Measurements from ENCODE around the gene FMN2. TPM values are rescaled to one million over a fixed set of nuclear protein-coding genes. Genes with fewer than 3 reads are reported as not detected.

Gene FMN2
- total and polyA plus RNA-seq, 3 donors from 2014 or later: 3.8 to 8.3 (median 4.3) TPM

DNA sequence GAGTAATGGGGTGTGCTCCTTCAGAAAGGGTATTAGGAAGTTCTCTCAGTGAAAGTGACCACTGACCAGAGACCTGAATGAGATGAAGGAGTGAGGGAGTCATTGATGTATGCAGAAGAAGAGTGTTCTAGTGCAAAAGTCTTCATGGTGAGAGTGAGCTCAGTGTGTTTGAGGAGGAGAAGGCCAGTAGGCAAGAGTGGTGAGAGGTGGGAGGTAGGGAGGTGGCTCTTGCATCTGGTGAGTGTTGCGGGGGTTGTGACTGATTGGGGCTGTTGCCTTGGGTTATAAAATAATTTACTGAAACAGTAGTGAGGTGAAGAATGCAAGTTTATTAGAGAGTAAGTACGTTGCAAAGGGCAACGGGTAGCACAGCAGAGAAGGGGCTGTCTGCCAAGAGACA is 26.2 kb downstream of the FMN2 start:
- WGBS, 2 donors: 55 to 64% methylated on average over 3 of the region's 3 CpGs
- H3K36me3 ChIP-seq (ENCODE audit: low read depth, missing control alignments): no peaks in the 10 kb centered on the region
- no peak for DNase-seq
- no peak for TF ChIP-seq POLR2A (IDR thresholded peaks at IDR 0.05)
- TF ChIP-seq, protein P1, sequence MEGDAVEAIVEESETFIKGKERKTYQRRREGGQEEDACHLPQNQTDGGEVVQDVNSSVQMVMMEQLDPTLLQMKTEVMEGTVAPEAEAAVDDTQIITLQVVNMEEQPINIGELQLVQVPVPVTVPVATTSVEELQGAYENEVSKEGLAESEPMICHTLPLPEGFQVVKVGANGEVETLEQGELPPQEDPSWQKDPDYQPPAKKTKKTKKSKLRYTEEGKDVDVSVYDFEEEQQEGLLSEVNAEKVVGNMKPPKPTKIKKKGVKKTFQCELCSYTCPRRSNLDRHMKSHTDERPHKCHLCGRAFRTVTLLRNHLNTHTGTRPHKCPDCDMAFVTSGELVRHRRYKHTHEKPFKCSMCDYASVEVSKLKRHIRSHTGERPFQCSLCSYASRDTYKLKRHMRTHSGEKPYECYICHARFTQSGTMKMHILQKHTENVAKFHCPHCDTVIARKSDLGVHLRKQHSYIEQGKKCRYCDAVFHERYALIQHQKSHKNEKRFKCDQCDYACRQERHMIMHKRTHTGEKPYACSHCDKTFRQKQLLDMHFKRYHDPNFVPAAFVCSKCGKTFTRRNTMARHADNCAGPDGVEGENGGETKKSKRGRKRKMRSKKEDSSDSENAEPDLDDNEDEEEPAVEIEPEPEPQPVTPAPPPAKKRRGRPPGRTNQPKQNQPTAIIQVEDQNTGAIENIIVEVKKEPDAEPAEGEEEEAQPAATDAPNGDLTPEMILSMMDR (IDR thresholded peaks at IDR 0.05): no peak
- H3K4me1 ChIP-seq: peaks cover 2% of the 10 kb centered on the region
- no peaks in the 10 kb centered on the region for H3K9me3 ChIP-seq
- no peaks in the 10 kb centered on the region for H3K27me3 ChIP-seq
- no peak overlapping the region for H3K27ac ChIP-seq
- no peak overlapping the region for H3K4me3 ChIP-seq
- intact Hi-C loops (cut with DNase I; ENCODE audit: low total_unique reads): no loop called here

DNA sequence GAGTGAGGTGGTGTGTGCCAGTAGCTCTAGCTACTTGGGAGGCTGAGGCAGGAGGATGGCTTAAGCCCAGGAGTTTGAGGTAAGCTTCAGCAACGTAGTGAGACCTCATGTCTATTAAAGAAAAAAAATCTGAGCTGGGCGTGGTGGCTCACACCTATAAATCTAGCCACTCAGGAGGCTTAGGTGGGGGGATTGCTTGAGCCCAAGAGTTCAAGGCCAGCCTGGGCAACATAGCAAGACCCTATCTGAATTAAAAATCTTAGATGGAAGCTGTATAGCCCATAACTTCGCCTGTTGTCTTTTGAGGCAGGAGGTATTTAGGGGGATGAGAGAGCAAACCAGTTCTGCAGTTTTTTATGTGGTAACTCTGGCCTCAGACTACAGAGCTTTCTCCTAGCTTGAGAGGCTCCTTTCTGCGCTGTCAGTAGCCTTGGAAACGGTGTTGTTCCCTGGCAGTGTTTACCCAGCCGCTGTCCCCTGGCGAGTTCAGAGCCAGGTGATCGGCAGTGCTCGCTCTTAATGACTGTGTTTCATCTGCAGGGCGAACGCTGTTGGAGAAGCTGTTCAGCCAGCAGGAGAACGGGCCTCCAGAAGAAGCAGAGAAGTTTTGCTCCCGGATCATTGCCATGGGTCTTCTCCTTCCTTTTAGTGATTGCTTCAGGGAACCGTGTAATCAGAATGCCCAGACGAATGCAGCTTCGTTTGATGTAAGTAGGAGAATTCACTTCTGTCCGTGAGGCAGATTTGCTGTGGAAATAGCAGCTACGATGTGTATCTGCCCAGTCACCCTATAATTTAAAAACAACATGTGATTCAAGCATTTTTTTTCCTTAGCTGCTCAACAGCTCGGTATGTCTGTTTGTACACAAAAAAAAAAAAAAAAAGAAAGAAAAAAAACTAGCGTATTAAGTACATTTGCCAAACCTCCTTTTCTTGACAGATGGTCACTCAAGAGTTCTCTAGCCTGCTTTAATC is 31.2 kb downstream of the FMN2 start:
- WGBS, 2 donors: 54 to 70% methylated on average over 18 to 20 of the region's 20 CpGs
- no peak for DNase-seq
- no peak overlapping the region for H3K27ac ChIP-seq

DNA sequence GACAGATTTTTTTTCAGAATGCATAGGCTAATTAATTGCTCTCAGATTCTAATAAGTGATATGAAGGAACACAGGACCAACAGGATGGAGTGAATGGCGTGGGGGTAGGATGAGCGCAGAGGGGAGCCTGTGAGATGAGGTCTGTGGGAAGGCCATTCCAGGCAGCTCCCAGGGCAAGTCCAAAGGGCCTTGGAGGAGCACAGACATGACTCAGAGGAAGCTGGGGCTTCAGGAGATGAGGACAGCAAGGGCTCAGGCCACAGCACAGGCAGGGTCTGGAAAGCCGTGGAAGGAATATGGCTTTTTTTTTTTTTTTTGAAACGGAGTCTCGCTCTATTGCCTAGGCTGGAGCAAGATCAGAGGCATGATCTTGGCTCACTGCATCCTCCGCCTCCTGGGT is 35.1 kb downstream of the FMN2 start:
- H3K27ac ChIP-seq: no peak overlapping the region
- intact Hi-C loops (cut with DNase I; ENCODE audit: low total_unique reads): no loop called here
- TF ChIP-seq, protein P1 (IDR thresholded peaks at IDR 0.05): no peak
- no peak for TF ChIP-seq POLR2A (IDR thresholded peaks at IDR 0.05)
- DNase-seq: no peak
- H3K4me3 ChIP-seq: no peak overlapping the region
- H3K27me3 ChIP-seq: no peaks in the 10 kb centered on the region
- WGBS, 2 donors: 89 to 90% methylated on average over 6 of the region's 6 CpGs
- no peaks in the 10 kb centered on the region for H3K36me3 ChIP-seq (ENCODE audit: low read depth, missing control alignments)
- no peaks in the 10 kb centered on the region for H3K9me3 ChIP-seq
- H3K4me1 ChIP-seq: no peaks in the 10 kb centered on the region

More for the DNA sequence above, 31.2 kb downstream of the FMN2 start:
- Histone ChIP-seq H3K4me3 (no peak overlapping the region), H3K9me3 (no peaks in the 10 kb centered on the region), H3K27me3 (no peaks in the 10 kb centered on the region), H3K36me3 (ENCODE audit: low read depth, missing control alignments) (no peaks in the 10 kb centered on the region), H3K4me1 (no peaks in the 10 kb centered on the region)
- TF ChIP-seq, protein P1 (IDR thresholded peaks at IDR 0.05): no peak
- no peak for TF ChIP-seq POLR2A (IDR thresholded peaks at IDR 0.05)
- intact Hi-C loops (cut with DNase I; ENCODE audit: low total_unique reads): no loop called here

DNA sequence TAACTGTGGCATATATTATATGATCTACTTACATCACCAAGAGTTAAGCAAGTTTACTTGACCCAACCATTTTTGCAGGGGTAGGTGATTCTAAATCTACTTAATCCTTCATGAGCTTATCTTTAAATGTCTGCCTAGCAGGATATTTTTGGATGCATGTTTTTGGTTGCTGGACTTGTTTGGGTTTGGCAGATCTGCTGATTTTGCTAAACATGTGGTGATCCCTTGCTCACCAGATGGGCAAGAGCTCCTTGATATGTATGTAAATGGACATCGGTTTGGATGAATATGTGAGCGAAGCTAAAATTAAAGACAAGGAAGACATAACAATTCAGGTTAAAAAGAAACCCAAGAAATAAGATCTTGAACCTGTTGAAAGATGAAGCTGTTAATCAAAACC is 36.7 kb downstream of the FMN2 start:
- H3K4me1 ChIP-seq: no peaks in the 10 kb centered on the region
- no peaks in the 10 kb centered on the region for H3K9me3 ChIP-seq
- 95 to 100% methylated on average over 2 of the region's 2 CpGs for WGBS, 2 donors
- no peak overlapping the region for H3K4me3 ChIP-seq
- no peak for TF ChIP-seq POLR2A (IDR thresholded peaks at IDR 0.05)
- TF ChIP-seq, protein P1 (IDR thresholded peaks at IDR 0.05): no peak
- no peak for DNase-seq
- no peak overlapping the region for H3K27ac ChIP-seq
- H3K36me3 ChIP-seq (ENCODE audit: low read depth, missing control alignments): no peaks in the 10 kb centered on the region
- H3K27me3 ChIP-seq: no peaks in the 10 kb centered on the region
- intact Hi-C loops (cut with DNase I; ENCODE audit: low total_unique reads): no loop called here
